ENCODE measurements around the gene SCN1B. TPM values are rescaled to one million over a fixed set of nuclear protein-coding genes. Genes with fewer than 3 reads are reported as not detected.
A peak's percentile ranks its signal among the peaks of the same experiment; 100 is the strongest.

SCN1B gene
- total and polyA plus RNA-seq, 8 donors = 1.3 to 36.6 (median 3.7) TPM; not detected in 1

GRCh38 chr19:35065574-35065973, 35.3 kb downstream of the SCN1B start:
- Histone ChIP-seq H3K4me1 (peaks cover 0 to 5% (median 2%) of the 10 kb centered on the region in 4 donors), H3K4me3 (no peak overlapping the region), H3K9me3 (peaks cover 0 to 6% (median 5%) of the 10 kb centered on the region in 4 donors), H3K36me3 (no peaks in the 10 kb centered on the region), H3K27ac (no peak overlapping the region), H3K27me3 (no peaks in the 10 kb centered on the region)
- no peak for DNase-seq
- intact Hi-C loops (cut with DNase I; ENCODE audit: low total_unique reads) = no loop called here
- no peak for TF ChIP-seq POLR2AphosphoS5 (IDR thresholded peaks at IDR 0.05)
- no peak for TF ChIP-seq EP300 (IDR thresholded peaks at IDR 0.05)
- TF ChIP-seq CTCF (IDR thresholded peaks at IDR 0.05) = no peak
- TF ChIP-seq POLR2A (IDR thresholded peaks at IDR 0.05) = no peak
- 84 to 89% (median 85%) methylated on average over 7 to 10 of the region's 10 CpGs for WGBS, 5 donors

GRCh38 chr19:35066121-35066520, 35.9 kb downstream of the SCN1B start:
- intact Hi-C loops (cut with DNase I; ENCODE audit: low total_unique reads) = no loop called here
- peaks cover 0 to 5% (median 2%) of the 10 kb centered on the region in 4 donors for H3K4me1 ChIP-seq
- TF ChIP-seq POLR2A (IDR thresholded peaks at IDR 0.05) (no peak), EP300 (IDR thresholded peaks at IDR 0.05) (no peak), CTCF (IDR thresholded peaks at IDR 0.05) (no peak), POLR2AphosphoS5 (IDR thresholded peaks at IDR 0.05) (no peak)
- no peaks in the 10 kb centered on the region for H3K27me3 ChIP-seq
- H3K27ac ChIP-seq = no peak overlapping the region
- no peaks in the 10 kb centered on the region for H3K36me3 ChIP-seq
- peaks cover 0 to 9% (median 7%) of the 10 kb centered on the region in 4 donors for H3K9me3 ChIP-seq
- no peak overlapping the region for H3K4me3 ChIP-seq
- 87 to 95% (median 92%) methylated on average over 5 to 15 of the region's 15 CpGs for WGBS, 5 donors
- no peak for DNase-seq

- Histone ChIP-seq H3K4me3 (no peak overlapping the region), H3K4me1 (peaks cover 0 to 5% (median 2%) of the 10 kb centered on the region in 4 donors), H3K27me3 (no peaks in the 10 kb centered on the region), H3K36me3 (no peaks in the 10 kb centered on the region), H3K9me3 (peaks cover 0 to 9% (median 7%) of the 10 kb centered on the region in 4 donors), H3K27ac (no peak overlapping the region)
- intact Hi-C loops (cut with DNase I; ENCODE audit: low total_unique reads) = no loop called here
- DNase-seq = peak; percentile 91 to 95
- 10 to 19% (median 15%) methylated on average over 12 to 14 of the region's 14 CpGs for WGBS, 5 donors
- TF ChIP-seq POLR2A (IDR thresholded peaks at IDR 0.05) (no peak), CTCF (IDR thresholded peaks at IDR 0.05) (peak in 5 of 7 experiments; percentile 75 to 92 (median 90)), POLR2AphosphoS5 (IDR thresholded peaks at IDR 0.05) (peak in 1 of 3 donors; percentile 18), EP300 (IDR thresholded peaks at IDR 0.05) (no peak)
Observed at GRCh38 chr19:35066691-35067563, 36.7 kb downstream of the SCN1B start.

- TF ChIP-seq EP300 (IDR thresholded peaks at IDR 0.05) (no peak), CTCF (IDR thresholded peaks at IDR 0.05) (no peak), POLR2A (IDR thresholded peaks at IDR 0.05) (no peak)
- no peak for DNase-seq
- H3K9me3 ChIP-seq = peaks cover 0 to 9% (median 7%) of the 10 kb centered on the region in 4 donors
- peaks cover 0 to 5% (median 2%) of the 10 kb centered on the region in 4 donors for H3K4me1 ChIP-seq
- no peak overlapping the region for H3K27ac ChIP-seq
- intact Hi-C loops (cut with DNase I; ENCODE audit: low total_unique reads) = no loop called here
- WGBS, 5 donors = 74 to 83% (median 76%) methylated on average over 10 of the region's 10 CpGs
- no peaks in the 10 kb centered on the region for H3K36me3 ChIP-seq
- no peaks in the 10 kb centered on the region for H3K27me3 ChIP-seq
- no peak overlapping the region for H3K4me3 ChIP-seq
Observed at GRCh38 chr19:35068941-35069634, 38.8 kb downstream of the SCN1B start.
